GM19328 (cell line): ENCODE data around the gene GRID1.
"Not testable (repeated sequence)": the region's sequence is repeated elsewhere in the genome, so short reads cannot be mapped to it uniquely, and the experiment has no call there.

Source experiments
- ATAC-seq: cut with Tn5 transposase; IDR thresholded peaks from one replicate; pipeline ENCODE4 v1.9.1; 2021; ENCODE audit warnings: mild to moderate bottlenecking, moderate library complexity; ENCODE audit not compliant: unreplicated experiment

Gene GRID1

GRCh38 chr10:86392723-86393094, 26.1 kb upstream of the GRID1 start:
- peak; percentile 32 for ATAC-seq

GRCh38 chr10:86391986-86392722, 25.6 kb upstream of the GRID1 start:
- ATAC-seq, result no peak

- no peak for ATAC-seq
Measured at GRCh38 chr10:86391236-86391840, 24.7 kb upstream of the GRID1 start.

GRCh38 chr10:86390337-86391120, 23.9 kb upstream of the GRID1 start:
- ATAC-seq, result no peak

- peak; percentile 73 for ATAC-seq
Measured at GRCh38 chr10:86389441-86390193, 23.0 kb upstream of the GRID1 start.

- ATAC-seq, result not testable (repeated sequence)
Measured at GRCh38 chr10:86389109-86389440, 22.5 kb upstream of the GRID1 start.

- ATAC-seq, result no peak
Measured at GRCh38 chr10:86388119-86388704, 21.6 kb upstream of the GRID1 start.

- ATAC-seq, result no peak
Measured at GRCh38 chr10:86387178-86387794, 20.7 kb upstream of the GRID1 start.

- ATAC-seq, result no peak
Measured at GRCh38 chr10:86385806-86386205, 19.2 kb upstream of the GRID1 start.

- ATAC-seq, result no peak
Measured at GRCh38 chr10:86377797-86378146, 11.2 kb upstream of the GRID1 start.

- peak; percentile 99 for ATAC-seq
Measured at GRCh38 chr10:86376852-86377796, 10.5 kb upstream of the GRID1 start.

- no peak for ATAC-seq
Measured at GRCh38 chr10:86376403-86376802, 9.8 kb upstream of the GRID1 start.

GRCh38 chr10:86375204-86375603, 8.6 kb upstream of the GRID1 start:
- no peak for ATAC-seq

- no peak for ATAC-seq
Measured at GRCh38 chr10:86374664-86375063, 8.1 kb upstream of the GRID1 start.

- ATAC-seq, result no peak
Measured at GRCh38 chr10:86373828-86374227, 7.2 kb upstream of the GRID1 start.

GRCh38 chr10:86373251-86373650, 6.7 kb upstream of the GRID1 start:
- ATAC-seq, result no peak

- no peak for ATAC-seq
Measured at GRCh38 chr10:86372784-86373239, 6.2 kb upstream of the GRID1 start.

GRCh38 chr10:86372119-86372783, 5.7 kb upstream of the GRID1 start:
- ATAC-seq, result no peak

GRCh38 chr10:86371691-86372090, 5.1 kb upstream of the GRID1 start:
- ATAC-seq, result no peak
